Keratinocyte (primary cell): ENCODE measurements around the gene TAMALIN. TPM values are rescaled to one million over a fixed set of nuclear protein-coding genes. Genes with fewer than 3 reads are reported as not detected.

Source experiments
- DNase-seq: peaks from one replicate; pipeline ENCODE4 v3.0.0-alpha.2; 2011; ENCODE audit warnings: low read depth, missing footprints, low spot score
- FAIRE-seq: peaks from 2 replicates; lab custom pipeline; 2011; peaks lifted over from hg19 to GRCh38; lab: Jason Lieb, UNC
- H2AFZ ChIP-seq: 2 replicates; pipeline ENCODE4 v1.6.0; 2012; ENCODE audit warnings: low read length, control low read depth, inconsistent platforms; ENCODE audit not compliant: control insufficient read depth
- H3K27ac ChIP-seq: 2 replicates; pipeline ENCODE4 v1.5.1; 2011; ENCODE audit warnings: low read length; ENCODE audit not compliant: control insufficient read depth, insufficient read depth
- H3K27me3 ChIP-seq: 3 replicates; pipeline ENCODE4 v1.6.0; 2011; ENCODE audit warnings: low read length; ENCODE audit not compliant: control insufficient read depth, insufficient read depth; ENCODE audit errors: extremely low read depth
- H3K36me3 ChIP-seq, 2 experiments: 2 replicates in 1 of 2; 3 replicates in 1 of 2; pipeline ENCODE4 v1.5.1; 2011; ENCODE audit warnings: low read length in 2 of 2, mild to moderate bottlenecking in 1 of 2; ENCODE audit not compliant: control insufficient read depth in 2 of 2, insufficient read depth in 2 of 2; ENCODE audit errors: extremely low read depth in 1 of 2
- H3K4me1 ChIP-seq: 3 replicates; pipeline ENCODE4 v1.5.1; 2011; ENCODE audit warnings: low read length; ENCODE audit not compliant: control insufficient read depth, insufficient read depth; ENCODE audit errors: extremely low read depth
- H3K4me2 ChIP-seq: 3 replicates; pipeline ENCODE4 v1.6.0; 2011; ENCODE audit warnings: low read depth, low read length; ENCODE audit not compliant: control insufficient read depth, insufficient read depth; ENCODE audit errors: extremely low read depth
- H3K4me3 ChIP-seq, 3 experiments: fragments of 200-600 bp in 1 of 3; sonication (generic) in 1 of 3; 2 replicates in 2 of 3; 3 replicates in 1 of 3; pipeline ENCODE4 v1.5.1; 2011 to 2016; ENCODE audit warnings: low read length in 3 of 3, mild to moderate bottlenecking in 3 of 3, control low read depth in 2 of 3, inconsistent platforms in 1 of 3, low read depth in 1 of 3, mixed read lengths in 1 of 3, mixed run types in 1 of 3, moderate library complexity in 1 of 3; ENCODE audit not compliant: control insufficient read depth in 2 of 3, insufficient read depth in 2 of 3; ENCODE audit errors: extremely low read depth in 1 of 3
- H3K79me2 ChIP-seq: 2 replicates; pipeline ENCODE4 v1.6.0; 2012; ENCODE audit warnings: low read length; ENCODE audit not compliant: control insufficient read depth, insufficient read depth
- H3K9ac ChIP-seq: 3 replicates; pipeline ENCODE4 v1.6.0; 2011; ENCODE audit warnings: low read length; ENCODE audit not compliant: control insufficient read depth, insufficient read depth; ENCODE audit errors: extremely low read depth
- H3K9me1 ChIP-seq: 3 replicates; pipeline ENCODE4 v1.6.0; 2011; ENCODE audit warnings: low read length; ENCODE audit not compliant: control insufficient read depth, insufficient read depth; ENCODE audit errors: extremely low read depth
- H3K9me3 ChIP-seq: 2 replicates; pipeline ENCODE4 v1.5.1; 2012; ENCODE audit warnings: low read depth, low read length; ENCODE audit not compliant: control insufficient read depth
- H4K20me1 ChIP-seq: 3 replicates; pipeline ENCODE4 v1.6.0; 2011; ENCODE audit warnings: low read length; ENCODE audit not compliant: control insufficient read depth, insufficient read depth; ENCODE audit errors: extremely low read depth
- CTCF ChIP-seq, 3 experiments: IDR thresholded peaks in 1 of 3; conservative IDR thresholded peaks in 1 of 3; optimal IDR thresholded peaks in 1 of 3; 2 replicates in 2 of 3; 3 replicates in 1 of 3; pipeline versions ENCODE3 to v1.5.1; 2011; ENCODE audit warnings: low read length in 3 of 3, mild to moderate bottlenecking in 3 of 3, moderate library complexity in 2 of 3, control low read depth in 1 of 3, inconsistent platforms in 1 of 3; ENCODE audit not compliant: insufficient read depth in 2 of 3; ENCODE audit errors: extremely low read depth in 1 of 3
- EZH2 ChIP-seq: IDR thresholded peaks from one replicate; pipeline ENCODE4 v1.6.1; 2012; ENCODE audit warnings: inconsistent platforms, mild to moderate bottlenecking, low read length, moderate library complexity
- dilution Hi-C: fragments of 300-500 bp; cut with MboI; formaldehyde crosslinking; loops from one replicate; pipeline ENCODE4 v1.7.0; 2020; ENCODE audit warnings: low sequenced_read_pairs; ENCODE audit not compliant: extremely low pct_ligation_motif_present
- polyA plus RNA-seq, 5 experiments: library from polyadenylated mRNA; depleted of rRNA in 3 of 5; stranded (reverse) in 3 of 5; stranded (forward) in 1 of 5; unstranded in 1 of 5; fragments of >200 nt; gene quantifications; 1 replicate in 1 of 5; 2 replicates in 3 of 5; 3 replicates in 1 of 5; pipeline versions ENCODE4 v1.2.1 to v1.2.3, GENCODE V29; 2011 to 2012; ENCODE audit warnings: missing spikeins in 2 of 5, low read depth in 1 of 5, low replicate concordance in 1 of 5

The TAMALIN gene
- polyA plus RNA-seq, 1 donor (not counting 4 experiments of a cell fraction or from before 2014, with no cell fraction given): 0.54 TPM

- Histone ChIP-seq H3K4me1 (peaks cover 6% of the 10 kb centered on the region), H3K27me3 (peaks cover 7% of the 10 kb centered on the region), H3K36me3 (no peaks in the 10 kb centered on the region), H3K9me3 (no peaks in the 10 kb centered on the region), H3K9me1 (no peaks in the 10 kb centered on the region), H4K20me1 (no peaks in the 10 kb centered on the region), H3K4me2 (peak overlapping the region; percentile 99), H2AFZ (no peak overlapping the region), H3K27ac (no peak overlapping the region), H3K4me3 (no peak overlapping the region), H3K79me2 (no peaks in the 10 kb centered on the region), H3K9ac (no peak overlapping the region)
- dilution Hi-C loops: no loop called here
- DNase-seq (no peak), FAIRE-seq (no peak)
- TF ChIP-seq EZH2 (no peak), CTCF (optimal IDR thresholded peaks at IDR 0.05 in 1 of 3, IDR thresholded peaks at IDR 0.05 in 1 of 3, conservative IDR thresholded peaks at IDR 0.05 in 1 of 3; ENCODE audit: extremely low read depth in 1 of 3, insufficient read depth in 2 of 3, low read length in 3 of 3) (no peak)
Observed at GRCh38 chr12:52026263-52026662, 19.5 kb downstream of the TAMALIN start.

GRCh38 chr12:52027085-52027843, 20.5 kb downstream of the TAMALIN start:
- H4K20me1 ChIP-seq: no peaks in the 10 kb centered on the region
- H3K36me3 ChIP-seq: no peaks in the 10 kb centered on the region
- no peak overlapping the region for H3K4me2 ChIP-seq
- H3K79me2 ChIP-seq: no peaks in the 10 kb centered on the region
- dilution Hi-C loops: no loop called here
- DNase-seq (no peak), FAIRE-seq (no peak)
- H2AFZ ChIP-seq: no peak overlapping the region
- H3K27ac ChIP-seq: no peak overlapping the region
- H3K9ac ChIP-seq: no peak overlapping the region
- H3K9me3 ChIP-seq: no peaks in the 10 kb centered on the region
- H3K9me1 ChIP-seq: no peaks in the 10 kb centered on the region
- peaks cover 7% of the 10 kb centered on the region for H3K27me3 ChIP-seq
- H3K4me1 ChIP-seq: peaks cover 8% of the 10 kb centered on the region
- TF ChIP-seq EZH2 (no peak), CTCF (optimal IDR thresholded peaks at IDR 0.05 in 1 of 3, IDR thresholded peaks at IDR 0.05 in 1 of 3, conservative IDR thresholded peaks at IDR 0.05 in 1 of 3; ENCODE audit: extremely low read depth in 1 of 3, insufficient read depth in 2 of 3, low read length in 3 of 3) (no peak)
- H3K4me3 ChIP-seq: no peak overlapping the region
